ENCODE measurements around the gene TSHZ3.

DNA sequence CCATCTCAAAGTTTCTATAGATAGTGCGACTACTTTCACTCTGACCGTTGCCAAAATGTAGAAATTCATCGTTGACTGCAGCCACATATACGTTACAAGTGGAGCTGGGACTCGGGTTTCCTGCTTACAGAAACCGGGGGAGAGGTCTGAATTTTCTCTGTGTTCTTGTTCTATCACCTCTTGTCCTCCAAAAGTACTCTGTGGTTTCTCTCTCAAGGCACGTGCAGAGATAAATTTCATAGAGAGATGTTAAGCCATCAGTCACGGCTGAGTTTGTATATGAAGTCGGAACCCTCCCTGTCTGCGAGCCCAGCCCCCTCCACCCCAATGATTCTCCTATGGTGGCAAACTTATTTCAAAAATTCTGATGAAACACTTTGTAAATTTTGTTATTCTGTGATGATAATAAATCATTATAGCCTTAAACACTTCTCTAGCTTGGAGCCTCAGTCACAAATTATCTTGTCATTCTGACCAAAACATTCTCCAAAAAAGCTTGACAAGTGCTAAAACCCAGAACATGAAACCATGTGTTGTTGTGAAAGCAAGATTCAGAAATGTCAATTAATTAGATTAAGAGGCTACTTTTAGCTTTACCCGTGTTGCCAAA is 87.5 kb downstream of the TSHZ3 start:
- no peak for TF ChIP-seq EP300 (IDR thresholded peaks at IDR 0.05)
- TF ChIP-seq, protein P1, sequence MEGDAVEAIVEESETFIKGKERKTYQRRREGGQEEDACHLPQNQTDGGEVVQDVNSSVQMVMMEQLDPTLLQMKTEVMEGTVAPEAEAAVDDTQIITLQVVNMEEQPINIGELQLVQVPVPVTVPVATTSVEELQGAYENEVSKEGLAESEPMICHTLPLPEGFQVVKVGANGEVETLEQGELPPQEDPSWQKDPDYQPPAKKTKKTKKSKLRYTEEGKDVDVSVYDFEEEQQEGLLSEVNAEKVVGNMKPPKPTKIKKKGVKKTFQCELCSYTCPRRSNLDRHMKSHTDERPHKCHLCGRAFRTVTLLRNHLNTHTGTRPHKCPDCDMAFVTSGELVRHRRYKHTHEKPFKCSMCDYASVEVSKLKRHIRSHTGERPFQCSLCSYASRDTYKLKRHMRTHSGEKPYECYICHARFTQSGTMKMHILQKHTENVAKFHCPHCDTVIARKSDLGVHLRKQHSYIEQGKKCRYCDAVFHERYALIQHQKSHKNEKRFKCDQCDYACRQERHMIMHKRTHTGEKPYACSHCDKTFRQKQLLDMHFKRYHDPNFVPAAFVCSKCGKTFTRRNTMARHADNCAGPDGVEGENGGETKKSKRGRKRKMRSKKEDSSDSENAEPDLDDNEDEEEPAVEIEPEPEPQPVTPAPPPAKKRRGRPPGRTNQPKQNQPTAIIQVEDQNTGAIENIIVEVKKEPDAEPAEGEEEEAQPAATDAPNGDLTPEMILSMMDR (IDR thresholded peaks at IDR 0.05), result no peak

All from suprapubic skin (tissue), 3 donors.